NCI-H146 (cell line): ENCODE data around the gene XK.

Experiments used
- DNase-seq: peaks from one replicate; lab custom pipeline; 2025; lab: John Stamatoyannopoulos, UW

XK gene

GRCh38 chrX:37679888-37680287 lies 5.7 kb upstream of the XK start:
- no peak for DNase-seq

GRCh38 chrX:37684426-37684825 lies 1.2 kb upstream of the XK start:
- DNase-seq: no peak

- DNase-seq: no peak
Measured at GRCh38 chrX:37684973-37685372, 618 bp upstream of the XK start.

- no peak for DNase-seq
Measured at GRCh38 chrX:37686369-37686995, 891 bp downstream of the XK start.

GRCh38 chrX:37686996-37687395 lies 1.4 kb downstream of the XK start:
- DNase-seq: no peak

- DNase-seq: no peak
Measured at GRCh38 chrX:37690119-37690518, 4.5 kb downstream of the XK start.

GRCh38 chrX:37692918-37693317 lies 7.3 kb downstream of the XK start:
- no peak for DNase-seq

- DNase-seq: no peak
Measured at GRCh38 chrX:37697169-37697760, 11.7 kb downstream of the XK start.

- peak; percentile 0 for DNase-seq
Measured at GRCh38 chrX:37701588-37701987, 16.0 kb downstream of the XK start.

- no peak for DNase-seq
Measured at GRCh38 chrX:37711991-37712390, 26.4 kb downstream of the XK start.

- no peak for DNase-seq
Measured at GRCh38 chrX:37712458-37712857, 26.9 kb downstream of the XK start.

- DNase-seq: no peak
Measured at GRCh38 chrX:37714479-37714878, 28.9 kb downstream of the XK start.

- no peak for DNase-seq
Measured at GRCh38 chrX:37716602-37717001, 31.0 kb downstream of the XK start.

GRCh38 chrX:37717708-37718107 lies 32.1 kb downstream of the XK start:
- no peak for DNase-seq

GRCh38 chrX:37722595-37722994 lies 37.0 kb downstream of the XK start:
- no peak for DNase-seq

- DNase-seq: no peak
Measured at GRCh38 chrX:37726346-37726745, 40.8 kb downstream of the XK start.

- peak; percentile 34 for DNase-seq
Measured at GRCh38 chrX:37745354-37745753, 59.8 kb downstream of the XK start.

- no peak for DNase-seq
Measured at GRCh38 chrX:37745835-37746217, 60.2 kb downstream of the XK start.

GRCh38 chrX:37746218-37746941 lies 60.8 kb downstream of the XK start:
- DNase-seq: no peak

GRCh38 chrX:37746951-37747350 lies 61.4 kb downstream of the XK start:
- no peak for DNase-seq

- DNase-seq: no peak
Measured at GRCh38 chrX:37752281-37752680, 66.7 kb downstream of the XK start.

- DNase-seq: no peak
Measured at GRCh38 chrX:37752936-37753335, 67.3 kb downstream of the XK start.

- no peak for DNase-seq
Measured at GRCh38 chrX:37753384-37753783, 67.8 kb downstream of the XK start.

- DNase-seq: no peak
Measured at GRCh38 chrX:37754516-37754915, 68.9 kb downstream of the XK start.
